HG03108 (cell line): ENCODE results near the gene ADAMTS6.

Experiments
- ATAC-seq: cut with Tn5 transposase; IDR thresholded peaks from one replicate; pipeline ENCODE4 v1.9.1; 2021; ENCODE audit warnings: moderate library complexity; ENCODE audit not compliant: unreplicated experiment

The ADAMTS6 gene

GRCh38 chr5:65474130-65474711, 7.5 kb downstream of the ADAMTS6 start:
- ATAC-seq: no peak

GRCh38 chr5:65468633-65469032, 13.1 kb downstream of the ADAMTS6 start:
- no peak for ATAC-seq

GRCh38 chr5:65462139-65462705, 19.5 kb downstream of the ADAMTS6 start:
- no peak for ATAC-seq

- no peak for ATAC-seq
Measured at GRCh38 chr5:65461490-65461889, 20.2 kb downstream of the ADAMTS6 start.

- ATAC-seq: no peak
Measured at GRCh38 chr5:65459995-65460394, 21.7 kb downstream of the ADAMTS6 start.

- no peak for ATAC-seq
Measured at GRCh38 chr5:65455064-65455463, 26.7 kb downstream of the ADAMTS6 start.

- ATAC-seq: no peak
Measured at GRCh38 chr5:65451436-65451835, 30.3 kb downstream of the ADAMTS6 start.

GRCh38 chr5:65446682-65447081, 35.0 kb downstream of the ADAMTS6 start:
- ATAC-seq: no peak

GRCh38 chr5:65441800-65442199, 39.9 kb downstream of the ADAMTS6 start:
- ATAC-seq: no peak

GRCh38 chr5:65440456-65440855, 41.3 kb downstream of the ADAMTS6 start:
- ATAC-seq: no peak

- ATAC-seq: no peak
Measured at GRCh38 chr5:65434122-65434521, 47.6 kb downstream of the ADAMTS6 start.

GRCh38 chr5:65426656-65427055, 55.1 kb downstream of the ADAMTS6 start:
- no peak for ATAC-seq

GRCh38 chr5:65423623-65424022, 58.1 kb downstream of the ADAMTS6 start:
- ATAC-seq: no peak

GRCh38 chr5:65418661-65419060, 63.1 kb downstream of the ADAMTS6 start:
- no peak for ATAC-seq

GRCh38 chr5:65413822-65414221, 67.9 kb downstream of the ADAMTS6 start:
- ATAC-seq: no peak

GRCh38 chr5:65412842-65413241, 68.9 kb downstream of the ADAMTS6 start:
- ATAC-seq: no peak

GRCh38 chr5:65411356-65411755, 70.4 kb downstream of the ADAMTS6 start:
- no peak for ATAC-seq

- ATAC-seq: no peak
Measured at GRCh38 chr5:65395526-65396155, 86.1 kb downstream of the ADAMTS6 start.

- no peak for ATAC-seq
Measured at GRCh38 chr5:65394087-65394486, 87.6 kb downstream of the ADAMTS6 start.

GRCh38 chr5:65391591-65391990, 90.1 kb downstream of the ADAMTS6 start:
- no peak for ATAC-seq

GRCh38 chr5:65390208-65390607, 91.5 kb downstream of the ADAMTS6 start:
- ATAC-seq: no peak

GRCh38 chr5:65383859-65384258, 97.9 kb downstream of the ADAMTS6 start:
- no peak for ATAC-seq

- ATAC-seq: no peak
Measured at GRCh38 chr5:65382582-65382981, 99.1 kb downstream of the ADAMTS6 start.
